Esophagus (tissue), 2 donors: Measurements from ENCODE around the gene SLC13A5. TPM values are rescaled to one million over a fixed set of nuclear protein-coding genes. Genes with fewer than 3 reads are reported as not detected.

Experiments used
- H3K27ac ChIP-seq, 2 donors: one replicate each; pipeline ENCODE4 v1.5.1; 2013; ENCODE audit warnings: low read depth in 2 of 2, mild to moderate bottlenecking in 2 of 2, inconsistent platforms in 1 of 2, low read length in 1 of 2, moderate library complexity in 1 of 2
- H3K27me3 ChIP-seq, 2 donors: one replicate each; pipeline ENCODE4 v1.6.1; 2013; ENCODE audit warnings: low read length in 2 of 2, control low read depth in 1 of 2, mild to moderate bottlenecking in 1 of 2; ENCODE audit not compliant: insufficient read depth in 2 of 2, control insufficient read depth in 1 of 2
- H3K36me3 ChIP-seq, 2 donors: one replicate each; pipeline ENCODE4 v1.6.1; 2013; ENCODE audit warnings: low read length in 1 of 2; ENCODE audit not compliant: control insufficient read depth in 2 of 2, insufficient read depth in 2 of 2
- H3K4me1 ChIP-seq, 2 donors: one replicate each; pipeline ENCODE4 v1.6.1; 2013; ENCODE audit warnings: low read length in 1 of 2; ENCODE audit not compliant: control insufficient read depth in 2 of 2, insufficient read depth in 2 of 2
- H3K4me3 ChIP-seq, 2 donors: one replicate each; pipeline ENCODE4 v1.5.1; 2013; ENCODE audit warnings: low read length in 2 of 2, mild to moderate bottlenecking in 2 of 2, low read depth in 1 of 2, moderate library complexity in 1 of 2
- H3K9me3 ChIP-seq, 2 donors: one replicate each; pipeline ENCODE4 v1.6.1; 2013; ENCODE audit warnings: mild to moderate bottlenecking in 2 of 2, low read depth in 1 of 2, low read length in 1 of 2, moderate library complexity in 1 of 2; ENCODE audit not compliant: control insufficient read depth in 2 of 2, insufficient read depth in 1 of 2
- WGBS, 2 donors: extraction: QIAGEN DNeasy Blood & Tissue Kit; methylation state at CpG; one replicate each; pipeline ENCODE4 v1.1.7; 2013; 5-methylcytosine and 5-hydroxymethylcytosine counted together
- polyA plus RNA-seq, 2 donors: library from polyadenylated mRNA; stranded (reverse); fragments of 200-250 nt; gene quantifications; one replicate each; pipeline ENCODE4 v1.2.3, GENCODE V29; 2013
- donor health status: healthy with polysubstance abuse.
- donor health status: Bipolar disorder and iron deficiency.

SLC13A5 gene
- polyA plus RNA-seq, 2 donors, result 0.49 to 2.1 TPM

DNA sequence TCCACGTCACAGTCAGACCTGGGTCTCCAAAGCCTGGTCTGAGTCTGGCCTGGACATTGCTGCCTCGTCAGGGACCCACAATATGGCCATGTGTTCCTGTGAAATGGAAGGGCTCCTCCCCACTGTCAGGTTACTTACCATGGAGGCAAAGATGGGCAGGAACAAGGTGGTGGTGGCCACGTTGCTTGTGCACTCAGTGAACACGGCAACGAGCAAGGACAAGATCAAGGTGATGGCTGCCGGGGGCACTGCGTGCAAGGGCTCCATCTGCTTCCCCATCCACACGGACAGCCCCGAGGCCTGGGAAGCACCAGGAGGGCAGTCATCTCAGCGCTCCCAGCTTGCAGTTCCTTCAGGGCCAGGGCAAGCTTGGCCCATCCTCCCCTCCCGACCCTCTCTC lies 22.5 kb downstream of the SLC13A5 start:
- no peaks in the 10 kb centered on the region for H3K27me3 ChIP-seq
- H3K36me3 ChIP-seq, result no peaks in the 10 kb centered on the region
- H3K27ac ChIP-seq, result no peak overlapping the region
- H3K4me3 ChIP-seq, result no peak overlapping the region
- H3K9me3 ChIP-seq, result no peaks in the 10 kb centered on the region
- no peaks in the 10 kb centered on the region for H3K4me1 ChIP-seq
- WGBS, 2 donors, result 84 to 87% methylated on average over 11 of the region's 11 CpGs

DNA sequence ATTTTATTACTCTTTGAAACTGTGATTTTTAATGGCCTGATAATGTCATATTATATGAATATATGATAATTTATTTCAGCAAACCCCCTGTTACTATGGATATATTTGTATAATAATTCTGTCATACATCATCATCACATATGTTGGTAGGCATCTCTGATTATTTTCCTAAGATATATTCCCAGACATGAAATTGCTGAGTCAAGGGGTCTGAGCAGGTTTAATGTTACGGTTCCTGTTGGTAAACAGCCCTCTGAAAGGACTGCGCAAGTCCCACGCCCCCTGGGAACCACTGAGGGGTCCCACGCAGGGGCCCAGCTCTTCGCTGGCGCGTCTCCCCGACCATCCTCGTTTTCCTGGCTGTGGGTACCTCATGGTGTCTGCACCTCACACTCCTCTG lies 24.2 kb downstream of the SLC13A5 start:
- H3K27me3 ChIP-seq, result no peaks in the 10 kb centered on the region
- 79 to 88% methylated on average over 9 of the region's 9 CpGs for WGBS, 2 donors

DNA sequence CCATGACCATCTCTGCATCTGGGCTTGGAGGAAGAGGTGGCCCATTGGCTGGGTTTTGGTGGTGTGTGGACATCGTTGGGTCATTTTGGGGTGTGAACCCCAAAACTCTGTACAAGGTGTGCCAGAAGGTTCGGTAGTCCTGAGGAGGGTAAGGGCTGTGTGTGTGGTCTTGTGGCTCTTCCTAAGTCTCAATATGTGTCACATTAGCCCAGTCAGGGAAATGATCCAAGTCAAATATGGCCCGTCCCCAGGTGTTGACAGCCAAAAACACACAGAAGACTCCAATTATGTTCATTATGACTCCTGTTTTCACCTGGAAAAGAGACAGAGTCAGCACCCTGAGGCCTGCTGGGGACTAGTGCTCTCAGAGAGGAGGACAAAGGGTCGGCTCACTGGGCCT lies 27.1 kb downstream of the SLC13A5 start:
- H3K27ac ChIP-seq, result no peak overlapping the region
- WGBS, 2 donors, result 65 to 75% methylated on average over 4 of the region's 4 CpGs
- no peaks in the 10 kb centered on the region for H3K27me3 ChIP-seq
- H3K9me3 ChIP-seq, result no peaks in the 10 kb centered on the region
- no peak overlapping the region for H3K4me3 ChIP-seq
- H3K4me1 ChIP-seq, result no peaks in the 10 kb centered on the region
- no peaks in the 10 kb centered on the region for H3K36me3 ChIP-seq

More for the DNA sequence above, 24.2 kb downstream of the SLC13A5 start:
- Histone ChIP-seq H3K4me3 (no peak overlapping the region), H3K27ac (no peak overlapping the region), H3K36me3 (no peaks in the 10 kb centered on the region), H3K9me3 (no peaks in the 10 kb centered on the region), H3K4me1 (no peaks in the 10 kb centered on the region)

DNA sequence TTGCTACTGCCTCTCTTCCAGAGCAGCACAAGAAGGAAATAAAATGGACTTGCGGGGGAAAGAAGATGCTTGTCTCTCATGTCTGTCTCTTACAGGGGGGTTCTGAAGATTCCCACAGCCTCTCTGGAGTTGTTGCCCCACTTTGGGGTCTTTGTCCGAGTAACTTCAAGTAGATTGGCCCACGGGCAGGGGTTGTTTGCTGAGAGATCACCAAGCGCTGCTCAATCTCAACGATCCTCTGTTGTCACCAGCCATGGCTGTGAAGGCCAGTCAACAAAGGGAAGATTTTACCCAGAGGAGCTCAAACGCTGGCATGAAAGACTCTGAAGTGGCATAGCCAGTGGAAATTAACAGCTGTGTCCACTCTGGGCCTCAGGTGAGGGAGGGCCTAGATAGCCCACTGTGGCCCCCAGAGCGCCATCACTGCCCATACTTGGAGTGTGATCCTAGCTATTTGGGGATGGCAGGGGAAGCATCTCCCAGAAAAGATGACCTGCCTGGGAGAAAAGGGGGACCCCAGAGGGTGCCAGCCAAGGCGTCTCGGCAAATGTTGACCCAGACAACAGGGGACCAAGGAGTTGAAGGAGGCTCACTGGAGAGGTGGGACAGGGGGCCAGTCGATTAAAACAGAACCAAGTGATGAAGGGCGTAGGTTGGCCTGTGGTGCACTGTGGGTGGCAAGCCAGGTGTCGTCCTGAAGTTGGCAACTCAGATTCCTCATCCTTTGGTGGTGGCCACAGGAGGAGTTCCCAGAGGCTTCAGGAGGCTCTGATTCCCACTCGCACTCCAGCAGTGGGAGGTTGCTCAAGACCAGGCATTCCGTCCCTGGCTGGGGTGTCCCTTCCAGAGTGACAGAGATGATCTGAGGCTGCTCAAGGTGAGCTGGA lies 28.0 kb downstream of the SLC13A5 start:
- Histone ChIP-seq H3K4me3 (no peak overlapping the region), H3K9me3 (no peaks in the 10 kb centered on the region), H3K27me3 (no peaks in the 10 kb centered on the region), H3K36me3 (no peaks in the 10 kb centered on the region), H3K4me1 (no peaks in the 10 kb centered on the region), H3K27ac (no peak overlapping the region)
- WGBS, 2 donors, result 80 to 85% methylated on average over 14 of the region's 14 CpGs

DNA sequence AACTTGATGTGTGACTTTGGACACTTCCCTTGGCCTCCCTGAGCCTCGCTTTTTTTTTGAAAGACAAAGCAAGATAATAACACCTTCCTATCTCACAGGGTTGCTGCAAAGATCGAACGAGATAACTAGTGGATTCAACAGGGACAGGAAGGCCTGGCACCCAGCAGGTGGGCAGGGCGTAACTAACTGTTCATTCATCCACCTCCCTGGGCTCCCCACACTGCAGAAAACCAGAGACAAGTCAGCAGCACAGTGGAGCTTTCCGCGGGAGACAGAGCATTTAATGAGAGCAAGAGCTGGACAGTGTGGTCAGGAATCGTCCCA lies 28.7 kb downstream of the SLC13A5 start:
- 73 to 74% methylated on average over 7 of the region's 7 CpGs for WGBS, 2 donors
- no peaks in the 10 kb centered on the region for H3K27me3 ChIP-seq

DNA sequence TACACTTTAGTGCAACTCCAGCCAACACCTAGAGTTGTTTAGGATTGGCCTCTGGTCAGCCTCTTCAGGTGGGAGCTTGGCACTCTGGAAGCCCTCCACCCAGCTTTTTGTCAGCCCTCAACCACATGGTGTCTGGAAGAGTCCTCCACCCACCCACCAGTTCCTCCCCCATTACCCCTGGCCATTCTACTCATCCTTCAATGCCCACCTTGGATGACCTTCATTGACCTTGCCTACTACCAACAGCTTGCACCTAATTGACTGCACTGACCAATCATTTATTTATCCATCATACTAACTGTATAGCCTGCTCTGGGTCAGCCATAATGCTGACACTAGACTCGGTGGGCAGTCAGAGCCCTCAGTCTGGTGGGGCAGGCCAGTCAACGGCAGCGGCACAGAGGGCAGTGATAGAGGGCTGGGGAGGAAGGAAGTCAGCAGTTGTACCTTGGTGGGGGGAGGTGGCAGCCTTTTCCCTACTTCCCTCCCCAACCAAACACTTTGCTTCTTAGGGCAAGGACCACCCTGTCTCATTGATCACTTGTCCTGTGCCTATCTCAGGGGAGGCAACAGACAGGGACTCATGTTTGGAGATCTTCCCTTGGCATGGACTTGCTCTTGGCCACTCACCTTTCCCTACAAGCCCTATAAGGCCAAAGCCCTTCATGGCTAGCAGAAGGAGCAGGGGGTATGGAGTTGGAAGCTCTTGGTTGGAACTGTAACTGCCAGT lies 29.3 kb downstream of the SLC13A5 start:
- no peaks in the 10 kb centered on the region for H3K9me3 ChIP-seq
- no peaks in the 10 kb centered on the region for H3K4me1 ChIP-seq
- 87 to 88% methylated on average over 3 of the region's 3 CpGs for WGBS, 2 donors
- H3K4me3 ChIP-seq, result no peak overlapping the region
- no peaks in the 10 kb centered on the region for H3K27me3 ChIP-seq
- no peaks in the 10 kb centered on the region for H3K36me3 ChIP-seq
- H3K27ac ChIP-seq, result no peak overlapping the region

More for the DNA sequence above, 28.7 kb downstream of the SLC13A5 start:
- Histone ChIP-seq H3K4me3 (no peak overlapping the region), H3K9me3 (no peaks in the 10 kb centered on the region), H3K4me1 (no peaks in the 10 kb centered on the region), H3K27ac (no peak overlapping the region), H3K36me3 (no peaks in the 10 kb centered on the region)

DNA sequence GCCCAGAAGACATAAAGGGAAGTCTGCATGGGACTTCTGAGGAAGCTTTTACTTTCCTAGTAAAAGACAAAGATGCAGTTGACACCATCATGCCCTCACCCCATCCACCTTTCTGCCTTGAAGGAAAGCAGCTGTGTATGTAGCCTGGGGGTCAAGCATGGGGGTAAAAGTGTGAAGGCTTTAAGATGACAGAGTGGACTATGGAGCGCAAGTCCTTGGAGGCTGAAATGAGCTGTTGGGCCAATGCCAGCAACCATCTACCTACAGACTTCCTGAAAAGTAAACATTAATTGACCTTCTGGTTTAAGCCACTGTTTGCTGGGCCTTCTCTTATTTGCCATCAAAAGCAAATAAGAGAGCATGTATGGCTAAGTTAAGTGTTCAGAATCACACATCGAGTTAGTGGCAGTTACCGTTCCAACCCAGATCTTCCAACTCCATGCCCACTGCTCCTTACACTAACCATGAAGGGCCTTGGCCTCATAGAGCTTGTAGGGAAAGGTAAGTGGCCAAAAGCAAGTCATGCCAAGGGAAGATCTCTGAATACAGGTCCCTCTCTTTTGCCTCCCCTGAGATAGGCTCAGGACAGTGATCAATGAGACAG lies 30.0 kb downstream of the SLC13A5 start:
- Histone ChIP-seq H3K27me3 (no peaks in the 10 kb centered on the region), H3K36me3 (no peaks in the 10 kb centered on the region), H3K9me3 (no peaks in the 10 kb centered on the region), H3K4me3 (no peak overlapping the region), H3K4me1 (no peaks in the 10 kb centered on the region), H3K27ac (no peak overlapping the region)
- WGBS, 2 donors, result 75 to 79% methylated on average over 3 of the region's 3 CpGs

DNA sequence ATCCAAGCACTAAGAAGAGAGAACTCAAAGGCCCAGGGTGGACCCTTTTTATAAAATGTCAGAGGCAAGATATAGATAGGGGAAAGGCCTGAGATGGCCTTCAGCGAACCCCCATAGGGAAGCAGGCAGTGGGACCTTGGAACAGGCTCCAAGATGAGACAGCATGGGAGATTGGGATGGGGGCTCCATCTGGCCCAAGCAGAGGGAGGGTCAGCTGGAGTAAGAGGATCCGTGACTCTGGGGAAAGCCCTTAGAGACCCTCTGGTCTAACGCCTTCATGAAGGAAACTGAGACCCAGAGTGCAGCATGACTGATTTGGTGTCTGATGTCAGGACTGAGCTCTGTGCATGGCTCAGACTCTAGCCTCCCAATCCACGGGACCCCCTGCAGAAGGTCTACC lies 30.8 kb downstream of the SLC13A5 start:
- no peaks in the 10 kb centered on the region for H3K4me1 ChIP-seq
- no peaks in the 10 kb centered on the region for H3K36me3 ChIP-seq
- no peak overlapping the region for H3K4me3 ChIP-seq
- no peaks in the 10 kb centered on the region for H3K9me3 ChIP-seq
- H3K27me3 ChIP-seq, result no peaks in the 10 kb centered on the region
- WGBS, 2 donors, result 90 to 91% methylated on average over 4 of the region's 4 CpGs
- no peak overlapping the region for H3K27ac ChIP-seq

DNA sequence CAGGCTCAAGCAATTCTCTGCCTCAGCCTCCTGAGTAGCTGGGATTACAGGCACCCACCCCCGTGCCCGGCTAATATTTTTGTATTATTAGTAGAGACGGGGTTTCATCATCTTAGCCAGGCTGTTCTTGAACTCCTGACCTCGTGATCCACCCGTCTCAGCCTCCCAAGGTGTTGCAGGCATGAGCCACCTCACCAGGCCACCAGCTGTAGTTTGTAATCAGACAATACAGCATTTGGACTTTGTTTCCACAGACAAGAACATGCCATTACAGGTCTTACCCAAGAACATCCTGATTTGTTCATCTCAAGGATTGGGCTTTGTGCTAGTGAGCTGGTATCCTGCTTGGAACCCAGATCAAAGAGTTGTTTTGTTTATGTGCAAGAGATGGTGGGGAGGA lies 31.5 kb downstream of the SLC13A5 start:
- Histone ChIP-seq H3K4me3 (no peak overlapping the region), H3K27me3 (no peaks in the 10 kb centered on the region), H3K9me3 (no peaks in the 10 kb centered on the region), H3K4me1 (no peaks in the 10 kb centered on the region), H3K36me3 (no peaks in the 10 kb centered on the region), H3K27ac (no peak overlapping the region)
- WGBS, 2 donors, result 50 to 51% methylated on average over 5 of the region's 5 CpGs
